ENCODE results near the gene TWF2. TPM values are rescaled to one million over a fixed set of nuclear protein-coding genes. Genes with fewer than 3 reads are reported as not detected.

TWF2 gene
- total and polyA plus RNA-seq, 2 of the 13 experiments (the other 11 are each of a cell fraction or from before 2014, with no cell fraction given): 45.5 to 108 TPM

DNA sequence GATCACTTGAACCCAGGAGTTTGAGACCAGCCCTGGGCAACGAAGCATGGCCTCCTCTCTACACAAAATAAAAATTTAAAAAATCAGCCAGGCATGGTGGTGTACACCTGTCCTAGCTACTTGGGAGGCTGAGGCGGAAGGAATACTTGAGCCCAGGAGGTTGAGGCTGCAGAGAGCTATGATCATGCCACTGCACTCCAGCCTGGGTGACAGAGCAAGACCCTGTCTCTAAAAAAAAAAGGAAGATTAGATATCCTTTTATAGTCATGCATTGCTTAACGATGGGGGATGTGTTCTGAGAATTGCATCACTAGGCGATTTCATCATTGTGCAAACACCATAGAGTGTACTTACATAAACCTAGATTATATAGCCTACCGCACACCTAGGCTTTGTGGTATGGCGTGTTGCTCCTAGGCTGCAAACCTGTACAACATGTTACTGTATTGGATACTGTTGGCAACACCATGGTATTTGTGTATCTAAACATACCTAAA, 28.4 kb downstream of the TWF2 start (continued):
- TF ChIP-seq, protein P1, sequence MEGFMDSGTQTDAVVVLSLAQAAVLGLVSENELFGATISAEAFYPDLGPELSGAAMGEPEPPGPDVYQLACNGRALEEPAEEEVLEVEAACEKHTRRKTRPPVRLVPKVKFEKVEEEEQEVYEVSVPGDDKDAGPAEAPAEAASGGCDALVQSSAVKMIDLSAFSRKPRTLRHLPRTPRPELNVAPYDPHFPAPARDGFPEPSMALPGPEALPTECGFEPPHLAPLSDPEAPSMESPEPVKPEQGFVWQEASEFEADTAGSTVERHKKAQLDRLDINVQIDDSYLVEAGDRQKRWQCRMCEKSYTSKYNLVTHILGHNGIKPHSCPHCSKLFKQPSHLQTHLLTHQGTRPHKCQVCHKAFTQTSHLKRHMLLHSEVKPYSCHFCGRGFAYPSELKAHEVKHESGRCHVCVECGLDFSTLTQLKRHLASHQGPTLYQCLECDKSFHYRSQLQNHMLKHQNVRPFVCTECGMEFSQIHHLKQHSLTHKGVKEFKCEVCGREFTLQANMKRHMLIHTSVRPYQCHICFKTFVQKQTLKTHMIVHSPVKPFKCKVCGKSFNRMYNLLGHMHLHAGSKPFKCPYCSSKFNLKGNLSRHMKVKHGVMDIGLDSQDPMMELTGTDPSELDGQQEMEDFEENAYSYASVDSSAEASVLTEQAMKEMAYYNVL (CRISPR knock-in tag; IDR thresholded peaks at IDR 0.05; ENCODE audit: borderline replicate concordance): peak; percentile 54; the same call in 1 of the 2 replicates
- TF ChIP-seq ZSCAN20 (CRISPR knock-in tag; IDR thresholded peaks at IDR 0.05; ENCODE audit: borderline replicate concordance): no peak
- peak in 1 of 2 experiments; percentile 93; a peak in 2 of 4 replicates for TF ChIP-seq KLF16 (CRISPR knock-in tag; IDR thresholded peaks at IDR 0.05)
- TF ChIP-seq FOSL1 (CRISPR knock-in tag; IDR thresholded peaks at IDR 0.05; ENCODE audit: borderline replicate concordance): no peak; the same call in 1 of the 2 replicates
- TF ChIP-seq, protein P2, sequence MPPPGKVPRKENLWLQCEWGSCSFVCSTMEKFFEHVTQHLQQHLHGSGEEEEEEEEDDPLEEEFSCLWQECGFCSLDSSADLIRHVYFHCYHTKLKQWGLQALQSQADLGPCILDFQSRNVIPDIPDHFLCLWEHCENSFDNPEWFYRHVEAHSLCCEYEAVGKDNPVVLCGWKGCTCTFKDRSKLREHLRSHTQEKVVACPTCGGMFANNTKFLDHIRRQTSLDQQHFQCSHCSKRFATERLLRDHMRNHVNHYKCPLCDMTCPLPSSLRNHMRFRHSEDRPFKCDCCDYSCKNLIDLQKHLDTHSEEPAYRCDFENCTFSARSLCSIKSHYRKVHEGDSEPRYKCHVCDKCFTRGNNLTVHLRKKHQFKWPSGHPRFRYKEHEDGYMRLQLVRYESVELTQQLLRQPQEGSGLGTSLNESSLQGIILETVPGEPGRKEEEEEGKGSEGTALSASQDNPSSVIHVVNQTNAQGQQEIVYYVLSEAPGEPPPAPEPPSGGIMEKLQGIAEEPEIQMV (CRISPR knock-in tag; IDR thresholded peaks at IDR 0.05; ENCODE audit: low read depth): no peak
- TF ChIP-seq SOX5 (CRISPR knock-in tag; IDR thresholded peaks at IDR 0.05; ENCODE audit: borderline replicate concordance): peak; percentile 87
- peak; percentile 88 for TF ChIP-seq BCL6 (CRISPR knock-in tag; IDR thresholded peaks at IDR 0.05)
- TF ChIP-seq PHF5A (CRISPR knock-in tag; IDR thresholded peaks at IDR 0.05; ENCODE audit: low read depth, unreplicated experiment): peak; percentile 85
- no peak for TF ChIP-seq HNRNPLL (IDR thresholded peaks at IDR 0.05; ENCODE audit: low read depth, low read length, poor library complexity, severe bottlenecking)
- peak; percentile 95 for TF ChIP-seq NCOA2 (CRISPR knock-in tag; IDR thresholded peaks at IDR 0.05)
- TF ChIP-seq, protein P3, sequence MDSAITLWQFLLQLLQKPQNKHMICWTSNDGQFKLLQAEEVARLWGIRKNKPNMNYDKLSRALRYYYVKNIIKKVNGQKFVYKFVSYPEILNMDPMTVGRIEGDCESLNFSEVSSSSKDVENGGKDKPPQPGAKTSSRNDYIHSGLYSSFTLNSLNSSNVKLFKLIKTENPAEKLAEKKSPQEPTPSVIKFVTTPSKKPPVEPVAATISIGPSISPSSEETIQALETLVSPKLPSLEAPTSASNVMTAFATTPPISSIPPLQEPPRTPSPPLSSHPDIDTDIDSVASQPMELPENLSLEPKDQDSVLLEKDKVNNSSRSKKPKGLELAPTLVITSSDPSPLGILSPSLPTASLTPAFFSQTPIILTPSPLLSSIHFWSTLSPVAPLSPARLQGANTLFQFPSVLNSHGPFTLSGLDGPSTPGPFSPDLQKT (CRISPR knock-in tag; IDR thresholded peaks at IDR 0.05; ENCODE audit: borderline replicate concordance): no peak
- TF ChIP-seq, protein P4, sequence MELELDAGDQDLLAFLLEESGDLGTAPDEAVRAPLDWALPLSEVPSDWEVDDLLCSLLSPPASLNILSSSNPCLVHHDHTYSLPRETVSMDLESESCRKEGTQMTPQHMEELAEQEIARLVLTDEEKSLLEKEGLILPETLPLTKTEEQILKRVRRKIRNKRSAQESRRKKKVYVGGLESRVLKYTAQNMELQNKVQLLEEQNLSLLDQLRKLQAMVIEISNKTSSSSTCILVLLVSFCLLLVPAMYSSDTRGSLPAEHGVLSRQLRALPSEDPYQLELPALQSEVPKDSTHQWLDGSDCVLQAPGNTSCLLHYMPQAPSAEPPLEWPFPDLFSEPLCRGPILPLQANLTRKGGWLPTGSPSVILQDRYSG (CRISPR knock-in tag; IDR thresholded peaks at IDR 0.05): no peak
- TF ChIP-seq SP4 (CRISPR knock-in tag; IDR thresholded peaks at IDR 0.05): no peak
- TF ChIP-seq SMAD3 (CRISPR knock-in tag; IDR thresholded peaks at IDR 0.05): peak; percentile 92; the same call in 1 of the 2 replicates
- TF ChIP-seq ZNF614 (CRISPR knock-in tag; IDR thresholded peaks at IDR 0.05; ENCODE audit: borderline replicate concordance): peak; percentile 89
- TF ChIP-seq ZNF746 (CRISPR knock-in tag; IDR thresholded peaks at IDR 0.05): no peak
- no peak for TF ChIP-seq SAFB2 (CRISPR knock-in tag; IDR thresholded peaks at IDR 0.05; ENCODE audit: borderline replicate concordance, low read depth)
- TF ChIP-seq, protein P5, sequence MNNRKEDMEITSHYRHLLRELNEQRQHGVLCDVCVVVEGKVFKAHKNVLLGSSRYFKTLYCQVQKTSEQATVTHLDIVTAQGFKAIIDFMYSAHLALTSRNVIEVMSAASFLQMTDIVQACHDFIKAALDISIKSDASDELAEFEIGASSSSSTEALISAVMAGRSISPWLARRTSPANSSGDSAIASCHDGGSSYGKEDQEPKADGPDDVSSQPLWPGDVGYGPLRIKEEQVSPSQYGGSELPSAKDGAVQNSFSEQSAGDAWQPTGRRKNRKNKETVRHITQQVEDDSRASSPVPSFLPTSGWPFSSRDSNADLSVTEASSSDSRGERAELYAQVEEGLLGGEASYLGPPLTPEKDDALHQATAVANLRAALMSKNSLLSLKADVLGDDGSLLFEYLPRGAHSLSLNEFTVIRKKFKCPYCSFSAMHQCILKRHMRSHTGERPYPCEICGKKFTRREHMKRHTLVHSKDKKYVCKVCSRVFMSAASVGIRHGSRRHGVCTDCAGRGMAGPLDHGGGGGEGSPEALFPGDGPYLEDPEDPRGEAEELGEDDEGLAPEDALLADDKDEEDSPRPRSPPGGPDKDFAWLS (CRISPR knock-in tag; IDR thresholded peaks at IDR 0.05; ENCODE audit: borderline replicate concordance): no peak
- TF ChIP-seq, protein P6, sequence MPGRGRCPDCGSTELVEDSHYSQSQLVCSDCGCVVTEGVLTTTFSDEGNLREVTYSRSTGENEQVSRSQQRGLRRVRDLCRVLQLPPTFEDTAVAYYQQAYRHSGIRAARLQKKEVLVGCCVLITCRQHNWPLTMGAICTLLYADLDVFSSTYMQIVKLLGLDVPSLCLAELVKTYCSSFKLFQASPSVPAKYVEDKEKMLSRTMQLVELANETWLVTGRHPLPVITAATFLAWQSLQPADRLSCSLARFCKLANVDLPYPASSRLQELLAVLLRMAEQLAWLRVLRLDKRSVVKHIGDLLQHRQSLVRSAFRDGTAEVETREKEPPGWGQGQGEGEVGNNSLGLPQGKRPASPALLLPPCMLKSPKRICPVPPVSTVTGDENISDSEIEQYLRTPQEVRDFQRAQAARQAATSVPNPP (CRISPR knock-in tag; IDR thresholded peaks at IDR 0.05): peak; percentile 64; the same call in 1 of the 2 replicates
- TF ChIP-seq RFX1 (IDR thresholded peaks at IDR 0.05): no peak
- TF ChIP-seq KMT2A (CRISPR knock-in tag; IDR thresholded peaks at IDR 0.05): 0 out of 2 replicates have a peak, but pooled peaks have one; percentile 52
